ENCODE measurements around the gene PIK3CB.

GRCh38 chr3:138774529-138775253, 60.0 kb downstream of the PIK3CB start:
- 0 out of 2 replicates have a peak, but pooled peaks have one; percentile 29 for TF ChIP-seq CTCF (conservative IDR thresholded peaks at IDR 0.05; ENCODE audit: low read depth, low read length)
- TF ChIP-seq EZH2 (IDR thresholded peaks at IDR 0.05; ENCODE audit: borderline replicate concordance, low read depth, low read length, poor library complexity, severe bottlenecking): no peak

Data from A673 (cell line).